GM18870 (cell line): ENCODE measurements around the gene ADGRV1.

Experiments
- ATAC-seq: cut with Tn5 transposase; IDR thresholded peaks from one replicate; pipeline ENCODE4 v1.9.1; 2021; ENCODE audit warnings: moderate library complexity; ENCODE audit not compliant: unreplicated experiment

Gene ADGRV1

DNA sequence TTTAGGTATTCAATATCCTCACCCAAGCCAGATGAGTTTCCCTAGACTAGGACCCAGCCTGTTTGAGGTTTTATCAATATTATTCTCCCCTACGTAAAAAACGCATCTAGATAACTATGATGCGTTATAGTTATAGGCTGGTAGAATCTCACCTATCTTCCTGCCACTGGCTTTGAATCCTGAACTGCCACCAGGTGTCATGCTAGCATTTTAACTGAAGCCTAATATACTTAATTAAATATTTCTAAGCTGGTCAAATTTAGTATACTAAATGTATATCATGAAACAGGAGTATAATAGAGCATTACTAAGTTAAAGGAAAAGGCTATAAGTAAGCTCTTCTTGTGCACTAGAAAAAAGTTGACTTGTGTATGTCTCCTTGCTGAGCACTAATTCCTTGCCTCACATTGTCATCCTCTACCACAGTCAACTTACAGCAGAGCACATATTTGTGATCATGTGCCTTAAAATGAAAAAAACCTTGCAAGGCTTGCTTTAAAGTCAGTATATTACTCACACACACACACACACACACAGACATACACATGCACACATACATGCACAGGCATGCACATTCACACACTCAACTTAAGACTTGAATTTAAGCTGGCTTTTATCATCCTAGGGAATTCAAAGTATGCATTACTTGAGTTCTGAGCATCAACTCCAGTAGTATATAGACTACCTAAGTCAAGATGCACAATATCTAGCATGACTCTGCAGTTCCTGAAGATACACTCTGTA, 303.4 kb downstream of the ADGRV1 start:
- ATAC-seq, result no peak

DNA sequence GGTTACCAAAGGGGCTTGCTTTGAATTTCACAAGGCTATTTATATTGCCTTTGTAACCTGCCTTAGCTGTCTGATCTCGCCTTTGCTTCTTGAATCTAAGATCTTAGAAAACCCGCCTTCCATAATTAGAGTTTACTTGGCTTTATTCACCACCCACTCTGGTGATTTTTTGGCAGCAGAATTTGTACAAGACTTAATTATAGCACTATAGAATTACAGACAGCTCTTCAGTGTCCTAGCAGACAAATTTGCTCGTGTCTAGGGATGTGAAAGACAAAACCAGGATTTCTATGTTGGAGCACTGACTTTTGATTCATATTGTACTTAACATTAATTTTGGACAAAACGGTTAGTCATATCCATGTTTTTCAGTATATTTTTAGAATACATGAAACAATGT, 306.6 kb downstream of the ADGRV1 start:
- ATAC-seq, result no peak

GRCh38 chr5:90866333-90866732, 307.7 kb downstream of the ADGRV1 start:
- peak; percentile 85 for ATAC-seq

- no peak for ATAC-seq
These were observed 308.5 kb downstream of the ADGRV1 start for GRCh38 chr5:90866915-90867731.

DNA sequence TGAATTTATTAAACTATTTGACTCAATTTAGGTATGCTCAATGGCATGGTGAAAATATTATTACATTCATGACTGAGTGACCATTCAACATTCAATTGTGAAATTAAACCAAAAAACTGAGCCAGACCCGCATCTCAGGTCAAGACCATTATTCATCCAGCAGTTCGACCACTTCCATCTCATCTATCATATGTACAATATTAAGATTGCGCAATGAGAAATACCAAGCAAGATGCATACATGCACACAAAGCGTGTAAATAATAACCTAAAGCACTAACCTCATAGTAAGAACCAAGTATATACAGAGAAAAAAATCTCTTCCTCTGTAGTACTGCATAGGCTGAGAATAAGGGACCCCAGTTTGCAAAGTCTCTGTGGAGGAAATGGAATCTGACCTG, 310.2 kb downstream of the ADGRV1 start:
- ATAC-seq, result no peak

DNA sequence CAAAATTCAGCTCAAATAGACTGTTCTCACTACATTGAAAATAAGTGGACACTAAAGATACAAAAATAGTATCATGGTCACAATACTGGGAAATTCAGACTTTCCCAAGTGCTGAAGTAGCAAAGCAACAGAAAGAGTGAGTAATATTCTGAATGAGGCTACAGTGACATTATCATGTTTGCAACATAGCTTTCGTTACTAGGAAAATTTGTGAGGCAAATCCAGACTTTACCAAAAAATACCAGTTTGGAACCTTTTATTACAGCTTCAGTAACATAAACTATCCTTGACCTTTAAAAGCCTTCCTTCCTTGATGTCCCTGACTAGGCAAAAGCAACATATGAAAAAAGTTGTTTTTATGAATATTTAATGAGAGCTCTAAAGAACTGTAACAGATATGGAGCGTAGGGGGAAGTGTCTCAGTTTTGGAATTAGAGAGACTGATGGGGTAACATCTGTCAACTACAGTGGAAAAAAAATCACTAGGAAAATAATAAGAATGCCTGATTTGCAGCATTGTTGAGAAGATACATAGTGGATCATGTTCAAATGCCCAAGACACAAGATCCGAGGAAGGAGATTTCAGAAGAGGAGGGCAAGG, 312.9 kb downstream of the ADGRV1 start:
- ATAC-seq, result no peak

- ATAC-seq, result no peak
These were observed 314.5 kb downstream of the ADGRV1 start for GRCh38 chr5:90873033-90873517.

DNA sequence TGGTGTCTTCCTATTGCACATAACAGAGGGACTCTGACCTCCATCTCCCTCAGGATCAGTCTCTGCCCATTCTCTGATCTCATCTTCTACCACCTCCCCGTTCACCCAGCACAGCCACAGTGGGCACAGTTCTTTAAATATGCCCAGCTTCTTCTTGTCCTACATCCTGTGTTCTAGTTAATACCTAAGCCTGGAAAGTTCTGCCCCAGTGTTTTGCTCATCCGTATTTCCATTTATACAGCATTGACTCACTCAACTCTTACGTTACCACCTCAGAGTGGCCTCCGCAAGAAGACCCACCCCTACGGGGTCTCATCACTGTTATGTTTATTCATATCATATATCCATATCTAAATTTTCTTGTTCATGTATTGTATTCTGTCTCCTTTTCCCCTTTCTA, 315.5 kb downstream of the ADGRV1 start:
- ATAC-seq, result no peak

DNA sequence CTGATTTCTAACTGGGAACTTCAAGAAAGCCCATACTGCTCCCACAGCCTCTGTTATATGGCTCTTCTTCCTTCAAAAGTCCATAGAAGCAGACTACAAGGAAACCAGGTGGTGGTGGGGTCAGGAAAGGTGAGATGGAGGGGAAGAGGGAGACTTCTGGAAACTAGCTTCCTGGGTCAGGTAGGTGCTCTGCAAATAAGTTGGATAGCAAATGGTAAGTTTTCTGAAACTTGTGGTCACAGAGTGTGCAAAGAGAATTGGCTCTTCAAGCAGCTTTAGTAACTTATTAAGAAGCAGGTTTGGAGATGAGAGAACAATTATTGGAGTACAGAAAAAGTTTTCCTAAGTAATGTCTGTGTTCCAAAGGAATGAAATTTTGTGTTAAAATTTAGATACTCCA, 316.9 kb downstream of the ADGRV1 start:
- no peak for ATAC-seq

DNA sequence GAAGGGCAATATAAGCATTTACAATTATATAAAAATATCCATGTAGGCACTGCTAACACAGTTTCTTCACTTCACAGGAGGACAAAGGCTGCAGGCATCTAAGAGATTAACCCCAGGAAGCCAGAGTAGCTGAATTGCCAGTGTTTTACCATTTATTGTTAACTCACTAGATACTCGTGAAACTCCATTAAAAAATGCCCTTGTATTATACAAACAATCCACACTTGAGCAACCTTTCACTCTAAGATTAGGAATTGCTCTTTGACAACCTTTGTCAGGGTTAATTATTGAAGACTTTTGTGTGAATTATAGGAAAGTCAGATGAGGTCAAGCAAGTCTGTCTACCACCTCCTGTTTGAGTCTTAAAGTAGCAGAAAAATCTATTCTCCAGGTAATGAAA, 317.8 kb downstream of the ADGRV1 start:
- ATAC-seq, result no peak

- no peak for ATAC-seq
These were observed 318.5 kb downstream of the ADGRV1 start for GRCh38 chr5:90877049-90877448.

GRCh38 chr5:90878081-90878480, 319.5 kb downstream of the ADGRV1 start:
- no peak for ATAC-seq

GRCh38 chr5:90878549-90879196, 320.1 kb downstream of the ADGRV1 start:
- ATAC-seq, result no peak

DNA sequence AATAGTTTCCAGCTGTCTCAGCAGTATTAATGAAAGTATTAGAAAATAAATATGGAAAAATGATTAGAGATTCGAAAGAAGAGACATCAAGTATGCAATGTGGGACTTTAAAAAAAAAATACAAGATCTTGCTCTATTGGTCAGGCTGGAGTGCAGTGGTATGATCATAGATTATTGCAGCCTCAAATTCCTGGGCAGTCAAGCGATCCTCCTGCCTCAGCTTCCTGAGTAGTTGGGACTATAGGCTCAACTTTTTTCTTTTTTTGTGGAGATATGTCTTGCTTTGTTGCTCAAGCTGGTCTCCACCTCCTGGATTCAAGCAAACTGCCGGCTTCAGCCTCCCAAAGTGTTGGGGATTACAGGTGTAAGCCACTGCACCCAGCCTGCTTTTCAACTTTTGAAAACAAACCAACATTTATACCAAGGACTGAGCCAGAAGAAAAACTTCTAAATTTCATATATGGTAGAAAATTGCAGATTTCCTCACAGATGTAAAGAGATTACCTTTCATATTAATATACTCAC, 323.1 kb downstream of the ADGRV1 start:
- ATAC-seq, result no peak

GRCh38 chr5:90882448-90882847, 323.9 kb downstream of the ADGRV1 start:
- no peak for ATAC-seq

GRCh38 chr5:90885180-90885868, 326.7 kb downstream of the ADGRV1 start:
- ATAC-seq, result no peak

DNA sequence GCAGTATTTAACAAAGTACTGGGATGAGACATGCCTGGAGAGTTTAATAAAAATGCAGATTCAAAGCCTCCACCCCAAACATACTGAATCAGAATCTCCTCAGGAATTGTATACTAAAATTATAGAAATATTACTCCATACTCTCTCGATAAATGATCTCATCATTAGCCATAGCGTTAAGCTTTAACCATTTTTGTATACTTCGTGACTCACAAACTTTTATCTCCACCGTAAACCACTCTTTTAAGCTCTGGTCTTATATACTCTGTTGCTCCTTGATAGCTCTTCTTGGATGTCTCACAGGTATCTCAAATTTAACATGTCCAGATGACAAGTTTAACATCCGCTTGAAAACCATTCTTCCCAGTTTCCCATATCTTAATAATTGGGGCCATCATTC, 327.8 kb downstream of the ADGRV1 start:
- no peak for ATAC-seq

GRCh38 chr5:90888511-90889324, 330.1 kb downstream of the ADGRV1 start:
- ATAC-seq, result no peak

GRCh38 chr5:90889325-90889600, 330.7 kb downstream of the ADGRV1 start:
- no peak for ATAC-seq

DNA sequence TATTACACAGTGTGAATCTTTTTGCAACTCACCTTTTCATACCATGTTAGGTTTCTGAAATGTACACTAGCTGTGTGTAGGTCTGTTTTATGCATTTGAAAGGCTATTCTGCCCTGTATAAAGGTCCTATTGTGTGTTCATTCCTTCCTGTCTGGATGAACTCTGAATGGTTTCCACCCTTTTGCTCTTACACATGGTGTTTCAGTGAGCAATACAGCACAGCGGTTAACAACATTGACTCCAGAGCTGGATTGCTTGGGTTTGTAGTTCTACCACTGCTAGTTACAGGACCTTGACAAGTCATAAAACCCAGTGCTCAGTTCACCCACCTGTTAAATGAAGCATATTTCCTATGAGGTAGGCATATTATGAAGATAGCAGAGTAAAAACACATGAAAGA, 331.6 kb downstream of the ADGRV1 start:
- no peak for ATAC-seq
